HL-60 (cell line): ENCODE measurements around the gene FTO.

Experiments used
- DNase-seq, 2 experiments: peaks; one replicate each; pipeline ENCODE4 v3.0.0-alpha.2; 2010 to 2020; ENCODE audit warnings: low read depth in 1 of 2, low spot score in 1 of 2
- H3K27ac ChIP-seq: fragments of 250-450 bp; sonication (Bioruptor Pico); replicated peaks from 2 replicates; pipeline ENCODE4 v1.5.1; 2020; ENCODE audit warnings: mild to moderate bottlenecking, moderate library complexity
- H3K27me3 ChIP-seq: fragments of 250-450 bp; sonication (Bioruptor Pico); 2 replicates; pipeline ENCODE4 v1.5.1; 2021; ENCODE audit warnings: mild to moderate bottlenecking, moderate library complexity; ENCODE audit not compliant: insufficient read depth, poor library complexity, severe bottlenecking
- H3K4me3 ChIP-seq: replicated peaks from 2 replicates; pipeline ENCODE4 v1.5.1; 2011; ENCODE audit warnings: mild to moderate bottlenecking, control low read depth, low read length; ENCODE audit not compliant: insufficient read depth
- CTCF ChIP-seq: IDR thresholded peaks from one replicate; pipeline ENCODE4 v1.5.1; 2011; ENCODE audit warnings: low read length, control low read depth, inconsistent platforms; ENCODE audit not compliant: insufficient read depth
- GABPA ChIP-seq: IDR thresholded peaks from 2 replicates; pipeline ENCODE4 v1.6.1; 2012; ENCODE audit warnings: low read depth
- POLR2AphosphoS5 ChIP-seq: IDR thresholded peaks from 2 replicates; pipeline ENCODE4 v1.6.1; 2012; ENCODE audit warnings: low read depth
- REST ChIP-seq: IDR thresholded peaks from 2 replicates; pipeline ENCODE4 v1.6.1; 2012; ENCODE audit warnings: low read depth; ENCODE audit not compliant: insufficient replicate concordance
- SPI1 ChIP-seq: IDR thresholded peaks from 2 replicates; pipeline ENCODE4 v1.6.1; 2012; ENCODE audit warnings: low read depth, mild to moderate bottlenecking, borderline replicate concordance

Gene FTO

GRCh38 chr16:54052271-54052670 is 348.3 kb downstream of the FTO start:
- no peak for DNase-seq
- H3K4me3 ChIP-seq = no peak overlapping the region
- H3K27me3 ChIP-seq = no peaks in the 10 kb centered on the region
- TF ChIP-seq CTCF (no peak), SPI1 (no peak), REST (no peak), POLR2AphosphoS5 (no peak), GABPA (no peak)
- peak overlapping the region; percentile 86 for H3K27ac ChIP-seq

GRCh38 chr16:54053891-54054820 is 350.2 kb downstream of the FTO start:
- no peak overlapping the region for H3K4me3 ChIP-seq
- no peak overlapping the region for H3K27ac ChIP-seq
- TF ChIP-seq REST = no peak
- TF ChIP-seq CTCF = no peak
- no peak for TF ChIP-seq SPI1
- TF ChIP-seq GABPA = no peak
- no peak for TF ChIP-seq POLR2AphosphoS5
- DNase-seq = no peak
- no peaks in the 10 kb centered on the region for H3K27me3 ChIP-seq

GRCh38 chr16:54055191-54055590 is 351.2 kb downstream of the FTO start:
- TF ChIP-seq GABPA = no peak
- no peak for TF ChIP-seq SPI1
- TF ChIP-seq CTCF = no peak
- TF ChIP-seq REST = no peak
- Histone ChIP-seq H3K27ac (no peak overlapping the region), H3K4me3 (no peak overlapping the region), H3K27me3 (no peaks in the 10 kb centered on the region)
- DNase-seq = no peak
